Right lobe of liver (tissue), 6 donors: ENCODE data around the gene LRRC32. TPM values are rescaled to one million over a fixed set of nuclear protein-coding genes. Genes with fewer than 3 reads are reported as not detected.
A peak's percentile ranks its signal among the peaks of the same experiment; 100 is the strongest.

Experiments used
- ATAC-seq, 4 donors: fragments of 200-7000 bp; cut with Tn5 transposase; one replicate each; pipeline ENCODE4 v1.9.1; 2020; ENCODE audit warnings: mild to moderate bottlenecking in 4 of 4, moderate library complexity in 4 of 4
- DNase-seq, 3 donors: peaks; one replicate each; pipeline ENCODE4 v3.0.0-alpha.2; 2020
- H3K27ac ChIP-seq, 3 donors: fragments of 200-600 bp; one replicate each; pipeline ENCODE4 v1.8.0; 2022
- H3K27me3 ChIP-seq, 2 donors: fragments of 200-600 bp; one replicate each; pipeline ENCODE4 v1.8.0; 2022
- H3K36me3 ChIP-seq, 4 donors: fragments of 200-600 bp; sonication (generic) in 1 of 4; one replicate each; pipeline versions ENCODE4 v1.5.1 to v1.8.0; 2017 to 2022; ENCODE audit warnings: control low read depth in 1 of 4
- H3K4me1 ChIP-seq, 4 donors: fragments of 200-600 bp; sonication (generic) in 1 of 4; one replicate each; pipeline versions ENCODE4 v1.5.1 to v1.8.0; 2017 to 2022; ENCODE audit warnings: control low read depth in 1 of 4
- H3K4me3 ChIP-seq, 3 donors: fragments of 200-600 bp; one replicate each; pipeline ENCODE4 v1.8.0; 2022
- H3K9me3 ChIP-seq, 4 donors: fragments of 200-600 bp; sonication (generic) in 1 of 4; one replicate each; pipeline versions ENCODE4 v1.5.1 to v1.8.0; 2017 to 2022; ENCODE audit warnings: control low read depth in 1 of 4
- CTCF ChIP-seq, 4 donors: fragments of 200-600 bp in 3 of 4; fragments of 450-650 bp in 1 of 4; IDR thresholded peaks; one replicate each; pipeline versions ENCODE4 v1.5.1 to v1.8.0; 2016 to 2022; ENCODE audit warnings: antibody characterized with exemption in 4 of 4, mild to moderate bottlenecking in 2 of 4
- POLR2A ChIP-seq: fragments of 450-650 bp; IDR thresholded peaks from one replicate; pipeline ENCODE4 v1.6.1; 2017; ENCODE audit warnings: antibody characterized with exemption, mild to moderate bottlenecking
- WGBS: methylation state at CpG from one replicate; pipeline ENCODE4 v1.1.6; 2018; ENCODE audit warnings: low coverage, low lambda C conversion rate; ENCODE audit not compliant: insufficient coverage; ENCODE audit errors: missing lambda C conversion rate; 5-methylcytosine and 5-hydroxymethylcytosine counted together
- intact Hi-C, 2 donors: fragments of 100-400 bp; cut with DNase I; formaldehyde crosslinking; loops; one replicate each; pipeline versions ENCODE4 v1.11.2 to v1.14.1; 2022
- total RNA-seq, 6 experiments: library from RNA; depleted of rRNA in 2 of 6; stranded (reverse); fragments of >200 nt in 2 of 6; fragmentation: NEBNext Ultra II Directional in 3 of 6; extraction: Animal tissue kit (Norgen Biotek cat#: 25700) in 3 of 6; gene quantifications; one replicate each; pipeline versions ENCODE4 v1.1.0 to v1.2.4, GENCODE V29; 2016 to 2023
- donor health status: DM: no; HTN: yes; CAD: no.
- donor health status: DM: no; HTN: no; CAD: no.
- donor health status: DM: no; HTN: no; CAD: no.
- donor health status: DM: no; HTN: yes; CAD: no.
- donor health status: DM: no; HTN: yes; CAD: no.

The LRRC32 gene
- total RNA-seq, 6 experiments from 2014 or later = 7.4 to 19.5 (median 14.5) TPM

GRCh38 chr11:76665921-76666351 is 4.6 kb downstream of the LRRC32 start:
- WGBS = 47% methylated on average over 3 of the region's 6 CpGs
- ATAC-seq = no peak
- intact Hi-C loops = no loop called here

GRCh38 chr11:76665172-76665571 is 5.4 kb downstream of the LRRC32 start:
- Histone ChIP-seq H3K9me3 (no peaks in the 10 kb centered on the region), H3K4me3 (no peak overlapping the region), H3K4me1 (peaks cover 0 to 1% (median 0%) of the 10 kb centered on the region in 4 donors), H3K36me3 (no peaks in the 10 kb centered on the region), H3K27ac (peak overlapping the region in 1 of 3 donors; percentile 28), H3K27me3 (no peaks in the 10 kb centered on the region)
- intact Hi-C loops = no loop called here
- DNase-seq (peak in 1 of 3 donors; percentile 22), ATAC-seq (no peak)
- WGBS = 73% methylated on average over 2 of the region's 2 CpGs
- no peak for TF ChIP-seq CTCF (IDR thresholded peaks at IDR 0.05)
- no peak for TF ChIP-seq POLR2A

More at GRCh38 chr11:76665921-76666351, 4.6 kb downstream of the LRRC32 start:
- H3K4me1 ChIP-seq = peaks cover 0 to 9% (median 0%) of the 10 kb centered on the region in 4 donors
- TF ChIP-seq CTCF (IDR thresholded peaks at IDR 0.05) (no peak), POLR2A (no peak)
- peak in 1 of 3 donors; percentile 37 for DNase-seq
- no peaks in the 10 kb centered on the region for H3K9me3 ChIP-seq
- peaks cover 0 to 7% of the 10 kb centered on the region in 2 donors for H3K27me3 ChIP-seq
- H3K4me3 ChIP-seq = no peak overlapping the region
- peak overlapping the region in 1 of 3 donors; percentile 15 for H3K27ac ChIP-seq
- H3K36me3 ChIP-seq = no peaks in the 10 kb centered on the region

- DNase-seq = peak in 2 of 3 donors; percentile 44 to 46
- intact Hi-C loops = no loop called here
- WGBS = 32% methylated on average over 11 of the region's 11 CpGs
- Histone ChIP-seq H3K27me3 (no peaks in the 10 kb centered on the region), H3K4me3 (no peak overlapping the region), H3K27ac (peak overlapping the region in 1 of 3 donors; percentile 28), H3K36me3 (no peaks in the 10 kb centered on the region), H3K9me3 (no peaks in the 10 kb centered on the region), H3K4me1 (no peaks in the 10 kb centered on the region)
- peak; percentile 30 to 48 (median 32) for ATAC-seq
- TF ChIP-seq CTCF (IDR thresholded peaks at IDR 0.05) = no peak
- no peak for TF ChIP-seq POLR2A
These were observed 5.9 kb downstream of the LRRC32 start for GRCh38 chr11:76664578-76665061.

- intact Hi-C loops = no loop called here
- H3K4me1 ChIP-seq = no peaks in the 10 kb centered on the region
- H3K36me3 ChIP-seq = no peaks in the 10 kb centered on the region
- H3K27ac ChIP-seq = peak overlapping the region in 1 of 3 donors; percentile 28
- H3K4me3 ChIP-seq = no peak overlapping the region
- ATAC-seq (no peak), DNase-seq (peak in 1 of 3 donors; percentile 42)
- no peaks in the 10 kb centered on the region for H3K9me3 ChIP-seq
- TF ChIP-seq CTCF (IDR thresholded peaks at IDR 0.05) (no peak), POLR2A (no peak)
- no peaks in the 10 kb centered on the region for H3K27me3 ChIP-seq
- WGBS = no CpG with 5 or more reads among the region's 7 CpGs
These were observed 6.6 kb downstream of the LRRC32 start for GRCh38 chr11:76663912-76664440.
